ENCODE results near the gene DBH.
"Not testable (repeated sequence)": the region's sequence is repeated elsewhere in the genome, so short reads cannot be mapped to it uniquely, and the experiment has no call there.

The DBH gene

DNA sequence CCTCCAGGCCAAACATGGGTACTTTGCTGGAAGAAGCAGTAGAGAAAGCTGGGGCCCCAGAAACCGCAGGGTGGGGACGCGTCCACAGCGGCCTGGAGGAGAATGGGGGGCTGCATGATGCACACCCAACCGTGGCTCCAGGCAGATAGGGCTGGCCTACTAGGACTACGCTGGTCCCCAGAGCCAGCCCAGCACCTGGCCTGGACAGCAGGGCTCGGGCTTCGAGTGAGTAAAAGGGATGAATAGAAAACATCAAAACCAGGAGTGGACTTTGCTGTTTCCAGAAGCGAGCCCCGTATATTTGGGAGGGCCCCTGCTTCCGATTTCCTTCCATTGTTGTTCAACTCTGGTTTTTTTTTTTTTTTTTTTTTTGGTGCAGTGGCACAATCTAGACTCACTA lies 30.7 kb downstream of the DBH start:
- no peak for DNase-seq (ENCODE audit: low read depth)

DNA sequence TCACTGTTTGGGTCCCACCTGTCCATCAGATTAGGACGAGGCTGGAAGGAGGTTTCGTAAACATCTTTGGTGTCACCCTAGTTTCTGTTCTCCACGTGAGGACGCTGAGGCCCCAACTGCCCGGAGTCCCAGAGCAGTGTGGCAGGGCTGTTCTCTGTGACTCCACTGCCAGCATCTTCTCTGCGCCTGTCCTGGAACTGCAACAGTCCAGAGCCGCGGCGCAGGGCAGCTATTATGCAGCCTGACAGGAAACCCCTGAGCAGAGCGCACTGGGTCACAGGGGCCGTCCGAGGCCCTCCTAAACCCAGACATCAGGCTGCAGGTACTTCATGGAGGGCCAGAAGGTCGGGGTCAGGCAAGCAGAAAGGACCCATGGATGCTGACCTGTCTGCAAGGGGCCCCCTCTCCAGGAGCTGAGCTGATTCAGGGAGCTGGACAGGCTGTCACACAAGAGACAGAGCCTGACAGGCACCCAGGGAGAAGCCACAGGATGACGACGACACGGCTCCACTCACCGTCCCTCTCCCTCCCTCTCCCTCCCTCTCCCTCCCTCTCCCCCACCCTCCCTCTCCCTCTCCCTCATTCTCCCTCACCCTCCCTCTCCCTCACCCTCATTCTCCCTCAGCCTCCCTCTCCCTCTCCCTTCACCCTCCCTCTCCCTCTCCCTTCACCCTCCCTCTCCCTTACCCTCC lies 31.7 kb downstream of the DBH start:
- no peak for DNase-seq (ENCODE audit: low read depth)

DNA sequence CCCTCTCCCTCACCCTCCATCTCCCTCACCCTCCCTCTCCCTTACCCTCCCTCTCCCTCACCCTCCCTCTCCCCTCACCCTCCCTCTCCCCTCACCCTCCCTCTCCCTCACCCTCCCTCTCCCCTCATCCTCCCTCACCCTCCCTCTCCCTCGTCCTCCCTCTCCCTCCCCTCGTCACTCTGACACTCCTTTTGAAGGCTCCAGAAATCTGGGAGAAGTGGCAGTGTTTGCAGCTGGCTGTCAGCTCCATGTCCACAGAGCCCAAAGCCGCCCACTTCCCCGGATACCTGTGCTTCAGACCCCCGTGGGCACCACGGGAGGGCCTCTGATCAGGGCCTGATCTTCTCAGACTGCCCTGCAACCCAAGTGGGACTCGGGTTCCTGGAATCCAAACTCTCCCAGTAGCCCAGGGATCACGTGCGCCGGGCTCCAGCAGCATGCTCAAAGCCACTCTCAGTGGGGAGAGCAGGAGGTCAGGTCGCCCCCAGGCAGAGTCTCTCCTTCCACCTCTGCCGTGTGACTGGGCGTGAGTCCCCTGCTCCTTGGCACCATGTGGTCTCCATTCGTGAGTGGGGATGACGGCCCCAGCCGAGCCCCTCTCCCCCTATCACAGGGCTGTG lies 33.1 kb downstream of the DBH start:
- no peak for DNase-seq (ENCODE audit: low read depth)

DNA sequence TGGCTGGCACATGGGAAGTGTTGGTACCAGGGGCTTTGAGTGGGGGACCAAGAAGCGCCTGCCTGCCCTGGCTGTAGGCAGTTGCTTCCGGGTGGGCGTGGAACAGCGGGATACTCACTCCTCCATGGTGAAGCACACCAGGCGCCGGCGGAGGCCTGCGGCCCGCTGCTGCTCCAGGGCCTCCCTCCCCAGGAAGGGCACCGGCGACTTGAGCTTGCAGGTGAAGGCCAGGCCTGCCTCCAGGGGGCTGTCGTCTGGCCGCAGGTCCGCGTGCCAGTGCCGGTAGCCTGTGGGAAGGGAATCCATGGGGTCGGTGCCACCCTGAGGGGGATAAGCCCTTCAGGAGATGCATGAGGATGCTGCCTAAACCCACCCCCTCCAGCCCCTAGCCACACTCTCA lies 34.3 kb downstream of the DBH start:
- DNase-seq (ENCODE audit: low read depth), result no peak

DNA sequence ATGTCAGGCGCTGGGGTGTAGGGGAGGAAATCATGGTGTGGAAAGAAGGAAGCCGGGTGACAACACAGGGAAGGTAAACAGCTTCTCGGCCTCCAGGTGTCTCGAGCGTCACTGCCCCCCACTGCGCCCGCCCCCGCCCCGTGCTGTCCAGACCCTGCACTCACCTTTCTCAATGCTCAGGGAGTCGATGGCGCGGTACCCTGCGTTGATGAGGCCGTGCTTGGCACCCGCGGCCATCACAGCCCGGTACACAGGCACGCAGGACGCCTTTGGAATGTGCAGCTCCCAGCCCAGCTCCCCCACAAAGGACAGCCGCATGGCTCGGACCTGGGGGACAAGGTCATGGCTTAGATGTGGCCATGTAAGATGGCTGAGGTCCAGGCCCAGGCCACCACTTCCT lies 35.2 kb downstream of the DBH start:
- no peak for DNase-seq (ENCODE audit: low read depth)

DNA sequence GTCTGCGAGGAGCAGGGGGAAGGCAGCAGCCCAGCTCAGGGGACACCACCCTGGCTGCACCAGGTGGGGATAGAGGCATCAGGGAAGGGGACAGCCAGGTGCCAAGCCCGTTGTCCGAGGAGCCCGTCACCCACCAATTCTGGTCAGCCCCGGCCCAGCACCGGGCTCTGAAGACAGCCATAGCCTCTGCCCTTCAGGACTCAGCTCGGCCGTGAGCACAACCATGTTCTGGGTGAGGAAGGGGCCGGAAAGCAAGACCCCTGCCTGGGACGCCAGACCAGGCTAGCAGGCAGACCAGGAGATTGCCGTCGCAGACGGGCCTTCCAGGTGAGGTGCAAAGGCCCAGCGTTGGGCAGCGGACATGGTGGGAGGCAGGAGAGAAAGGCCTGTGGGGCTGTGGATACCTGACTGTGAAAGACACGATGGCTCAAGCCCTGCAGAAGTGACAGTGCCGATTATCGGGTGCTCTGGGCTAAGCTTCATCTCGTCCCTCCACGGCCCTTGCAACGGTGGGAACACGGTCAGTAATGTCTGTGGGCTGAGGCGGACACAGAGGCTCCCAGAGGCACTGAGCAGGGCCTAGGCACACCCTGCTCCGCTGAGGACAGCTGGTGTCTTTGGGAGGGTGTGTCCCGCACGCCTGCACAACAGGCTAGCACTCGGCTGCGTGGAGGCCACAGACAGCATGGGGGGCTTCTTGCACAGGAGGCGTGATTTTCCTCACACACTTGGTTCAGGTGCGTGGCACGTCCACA lies 36.5 kb downstream of the DBH start:
- no peak for DNase-seq (ENCODE audit: low read depth)

DNA sequence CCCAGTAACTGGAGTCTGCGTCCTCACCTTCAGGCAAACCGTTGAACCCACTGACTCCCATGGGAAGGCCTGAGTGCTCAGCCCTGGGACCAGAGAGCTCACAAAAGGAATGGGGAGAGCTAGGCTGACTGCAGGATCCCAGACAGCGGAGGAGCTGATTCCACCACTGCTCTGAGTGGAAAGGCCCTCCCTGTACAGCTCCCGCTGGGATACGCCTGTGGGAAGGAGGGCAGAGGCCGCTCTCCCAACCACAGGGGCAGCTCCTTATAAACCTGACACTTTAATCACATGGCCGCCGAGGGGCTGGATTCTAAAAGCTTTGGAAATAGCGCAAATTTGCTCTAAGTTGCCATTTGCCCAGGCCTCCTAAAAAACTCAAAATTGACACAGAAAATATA lies 37.1 kb downstream of the DBH start:
- no peak for DNase-seq (ENCODE audit: low read depth)

DNA sequence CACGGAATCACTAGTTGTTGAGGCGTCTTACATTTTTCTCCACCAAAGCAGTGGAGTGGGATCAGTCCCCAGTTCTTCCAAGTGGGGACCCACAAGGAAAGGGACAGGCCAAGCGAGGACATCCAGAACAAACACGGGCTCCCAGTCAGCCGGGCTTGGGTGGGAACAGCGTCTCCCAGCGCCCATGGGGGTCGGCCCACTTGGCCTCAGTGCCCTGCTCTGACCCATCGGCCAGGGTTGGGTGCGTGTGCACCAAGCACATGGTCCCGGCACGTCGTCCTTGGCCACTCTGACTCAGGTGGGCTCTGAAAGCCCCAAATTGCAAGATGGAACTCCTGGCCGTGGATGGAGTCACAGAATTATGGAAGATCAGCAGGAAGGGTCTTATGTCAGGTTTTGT lies 37.9 kb downstream of the DBH start:
- DNase-seq (ENCODE audit: low read depth), result no peak

DNA sequence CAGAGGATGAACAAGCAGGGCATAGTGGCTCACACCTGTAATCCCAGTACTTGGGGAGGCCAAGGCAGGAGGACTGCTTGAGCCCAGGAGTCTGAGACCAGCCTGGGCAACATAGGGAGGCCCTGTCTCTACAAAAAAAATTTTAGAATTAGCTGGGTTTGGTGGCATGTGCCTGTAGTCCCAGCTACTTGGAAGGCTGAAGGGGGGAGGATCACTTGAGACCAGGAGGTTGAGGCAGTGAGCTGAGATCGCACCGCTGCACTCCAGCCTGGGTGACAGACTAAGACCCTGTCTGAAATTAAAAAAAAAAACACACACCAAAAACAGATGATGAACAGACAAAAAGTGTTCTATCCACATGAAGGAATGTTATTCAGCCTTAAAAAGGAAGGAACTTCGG lies 39.6 kb downstream of the DBH start:
- not testable (repeated sequence) for DNase-seq (ENCODE audit: low read depth)

DNA sequence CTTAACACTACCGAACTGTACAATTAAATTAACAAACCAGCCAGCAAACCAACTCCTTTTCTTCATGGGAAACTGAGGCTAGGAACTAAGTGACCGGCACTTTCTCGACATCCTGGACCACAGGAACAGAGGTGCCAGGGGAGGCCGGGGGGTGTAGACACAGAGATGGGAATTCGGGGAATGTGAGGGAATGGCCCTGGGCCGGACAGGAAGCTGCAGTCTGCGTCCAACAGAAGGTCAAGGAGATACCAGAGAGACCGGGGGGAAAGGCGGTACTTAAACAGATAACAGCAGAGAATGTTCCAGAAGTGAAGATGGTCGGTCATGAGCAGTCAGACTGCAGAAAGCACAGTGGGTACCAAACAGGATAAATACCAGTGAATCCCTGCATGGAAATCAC lies 40.3 kb downstream of the DBH start:
- no peak for DNase-seq (ENCODE audit: low read depth)

DNA sequence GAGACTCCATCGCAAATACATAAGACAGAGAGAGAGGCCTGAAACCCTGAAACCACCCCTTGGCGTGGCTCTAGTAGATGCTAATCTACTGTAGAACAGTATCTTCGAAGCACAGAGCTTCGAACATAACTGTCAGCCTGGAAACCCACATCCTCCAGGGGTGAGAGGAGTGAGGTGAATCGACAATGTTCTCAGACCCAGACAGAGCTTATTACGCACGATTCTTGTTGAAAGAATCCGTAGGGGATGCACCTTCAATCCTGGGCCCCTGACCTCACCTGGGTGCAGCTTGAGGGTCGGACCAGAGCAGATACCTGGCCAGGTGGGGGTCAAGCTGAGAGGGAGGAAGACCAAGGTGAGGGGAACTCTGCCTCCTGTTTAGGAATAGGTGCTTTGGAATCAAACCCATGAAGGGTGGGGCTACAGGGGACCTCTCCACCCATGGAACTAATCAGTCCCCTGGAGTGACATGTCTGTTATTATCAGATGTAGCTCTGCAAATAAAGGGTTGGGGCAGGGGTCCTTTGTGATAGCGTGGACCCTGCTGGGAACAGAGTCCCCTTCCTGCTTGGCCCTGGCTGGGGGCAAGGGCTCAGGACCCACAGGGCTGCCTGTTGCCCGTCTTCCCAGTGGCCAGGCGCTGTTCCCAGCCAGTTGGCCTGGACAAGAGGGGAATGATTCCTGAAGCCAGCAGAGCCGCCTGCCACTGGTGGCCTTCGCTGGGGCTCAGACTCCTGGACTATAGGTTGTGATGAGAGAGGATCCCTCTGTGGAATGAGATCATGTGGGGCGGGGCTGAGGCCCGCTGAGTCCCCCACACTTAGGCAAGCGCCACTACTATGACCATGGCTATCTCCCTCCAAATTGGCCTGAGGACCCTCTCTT lies 41.2 kb downstream of the DBH start:
- no peak for DNase-seq (ENCODE audit: low read depth)

DNA sequence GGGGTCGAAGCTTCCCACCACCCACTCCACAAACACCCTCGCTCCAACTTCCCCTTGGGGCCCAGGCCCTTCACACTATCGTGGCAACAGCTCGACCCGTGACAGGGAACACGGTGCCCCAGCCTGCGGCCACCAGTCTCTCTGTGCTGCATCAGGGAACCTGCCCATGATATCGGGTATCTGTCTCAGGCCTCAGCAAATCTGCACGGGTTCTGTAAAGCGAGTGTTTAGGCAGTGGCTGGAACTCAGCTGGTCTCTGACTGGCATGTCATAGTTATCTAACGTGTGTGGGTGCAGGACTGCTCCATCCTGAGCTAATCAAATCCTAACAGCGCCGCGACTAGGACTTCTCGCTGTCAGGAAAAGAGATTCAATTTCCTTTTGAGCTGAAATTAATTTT lies 42.9 kb downstream of the DBH start:
- DNase-seq (ENCODE audit: low read depth), result no peak

DNA sequence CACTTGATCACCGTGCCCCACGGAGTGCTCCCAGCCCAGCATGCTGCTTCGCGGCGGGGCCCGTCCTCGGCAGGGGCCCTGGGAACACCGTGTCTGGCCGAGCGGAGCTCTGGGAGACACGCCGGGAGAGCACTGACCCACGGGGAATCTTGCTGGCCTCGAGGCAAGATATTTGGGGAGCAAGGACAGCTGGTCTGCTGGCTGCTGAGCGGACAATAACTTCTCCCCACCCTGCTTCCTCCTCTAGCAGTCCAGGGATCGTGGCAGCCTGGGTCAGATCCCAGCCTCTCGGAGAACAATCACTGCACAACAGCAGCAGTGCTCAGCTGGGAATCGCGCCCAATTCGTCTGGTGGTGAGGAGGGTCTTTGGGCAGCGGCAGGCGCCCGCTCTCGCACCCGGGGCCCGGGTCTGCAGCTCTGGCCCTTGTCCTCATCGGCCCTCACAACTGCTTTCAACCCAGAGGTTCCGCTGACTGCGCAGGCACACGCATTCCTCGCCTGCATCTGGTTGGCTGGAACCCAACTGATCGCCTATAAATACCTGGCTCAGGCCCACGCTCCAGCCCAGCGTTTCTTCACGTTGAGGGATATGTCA lies 43.4 kb downstream of the DBH start:
- no peak for DNase-seq (ENCODE audit: low read depth)

DNA sequence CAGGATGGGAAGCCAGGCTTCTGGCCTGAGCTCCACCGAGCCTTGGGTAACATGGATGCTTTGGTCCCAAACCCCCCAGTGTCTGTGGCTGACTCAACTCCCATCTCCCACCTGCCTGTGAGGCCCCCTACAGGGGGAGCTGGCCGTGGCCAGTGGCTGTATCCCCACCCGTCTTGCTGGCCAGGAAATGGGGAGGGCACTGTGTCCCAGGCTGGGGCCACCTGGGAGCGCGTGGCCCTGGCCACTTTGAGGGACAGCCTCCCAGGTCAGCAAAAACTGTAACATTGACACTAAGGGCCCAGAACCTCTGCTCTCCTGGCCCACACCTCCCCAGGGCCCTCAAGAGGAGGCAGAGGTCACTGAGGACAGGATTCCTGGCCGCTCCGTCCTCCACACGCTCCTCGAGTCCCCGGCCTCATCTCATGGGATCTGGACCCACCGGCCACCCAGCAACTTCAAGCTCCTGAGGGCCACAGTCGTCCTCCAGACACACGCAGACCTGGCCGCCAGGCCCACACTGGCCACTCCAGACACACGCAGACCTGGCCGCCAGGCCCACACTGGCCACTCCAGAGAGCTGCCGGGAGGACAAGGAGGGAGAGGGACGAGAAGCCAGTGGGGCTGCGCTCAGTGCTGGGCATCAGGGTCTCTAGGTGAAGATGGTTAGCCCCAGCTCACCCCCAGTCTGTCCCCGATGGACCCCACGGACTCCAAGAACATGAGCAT lies 44.2 kb downstream of the DBH start:
- no peak for DNase-seq (ENCODE audit: low read depth)

DNA sequence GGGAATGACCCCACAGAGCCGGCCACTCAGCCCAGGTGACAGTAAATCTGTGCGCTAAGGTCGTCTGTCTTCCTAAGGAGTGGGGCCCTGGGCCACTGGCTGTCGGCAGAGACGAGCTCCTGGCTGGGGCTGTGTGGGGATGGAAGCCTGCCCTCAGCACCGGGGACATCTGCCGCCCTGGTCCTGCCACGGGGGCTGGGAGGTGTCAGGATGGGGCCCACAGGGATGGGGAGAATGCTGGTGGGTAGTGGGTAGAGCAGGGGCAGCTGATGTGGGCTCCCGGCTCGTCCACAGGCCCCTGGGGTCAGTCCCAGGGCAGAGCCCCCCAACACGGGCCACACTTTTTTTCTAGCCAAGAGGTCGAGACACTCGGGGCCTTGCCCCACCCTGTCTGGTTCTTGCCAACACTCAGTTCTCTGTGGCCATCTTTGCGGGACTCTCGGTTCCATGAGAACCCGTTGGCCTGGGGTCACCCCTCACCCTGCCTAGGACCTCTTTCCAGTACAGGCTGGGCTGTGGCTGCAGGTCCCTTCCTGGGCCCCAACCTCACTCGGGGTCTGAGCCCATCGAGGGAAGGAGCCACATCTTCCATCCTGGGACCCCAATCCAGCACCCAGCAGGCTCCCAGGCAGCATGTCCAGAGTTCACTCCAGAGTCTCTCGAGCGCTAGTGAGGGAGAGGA lies 45.0 kb downstream of the DBH start:
- no peak for DNase-seq (ENCODE audit: low read depth)

DNA sequence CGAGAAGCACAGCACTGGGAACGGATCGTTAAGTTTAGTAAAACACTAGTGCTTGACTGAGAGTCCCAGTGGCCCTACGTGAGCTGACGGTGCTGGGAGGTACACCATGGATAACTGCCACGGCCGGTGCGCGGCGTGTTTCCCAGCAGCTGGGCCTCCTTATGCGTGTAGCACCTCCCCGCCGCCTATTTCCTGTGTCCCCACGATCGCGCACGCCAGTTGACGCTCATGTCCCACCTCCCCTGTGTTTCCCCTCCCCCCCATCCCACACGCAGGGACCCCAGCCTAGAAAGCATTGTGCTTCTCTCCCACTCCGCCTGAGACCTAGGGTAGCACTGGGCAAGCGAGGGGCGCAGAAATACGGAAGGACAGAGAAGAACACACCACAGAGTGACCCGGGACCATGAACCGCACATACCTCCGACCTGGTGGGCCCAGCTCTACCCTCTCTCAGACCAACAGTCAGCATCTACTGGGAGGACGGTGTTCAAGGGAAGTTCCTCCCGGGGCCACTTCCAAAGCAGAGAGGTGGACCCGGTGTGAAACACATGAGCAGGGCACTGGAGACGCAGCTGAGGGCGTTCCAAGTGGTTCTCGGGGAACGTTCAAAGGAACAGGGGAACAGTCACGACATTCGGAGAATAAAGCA lies 45.6 kb downstream of the DBH start:
- no peak for DNase-seq (ENCODE audit: low read depth)

DNA sequence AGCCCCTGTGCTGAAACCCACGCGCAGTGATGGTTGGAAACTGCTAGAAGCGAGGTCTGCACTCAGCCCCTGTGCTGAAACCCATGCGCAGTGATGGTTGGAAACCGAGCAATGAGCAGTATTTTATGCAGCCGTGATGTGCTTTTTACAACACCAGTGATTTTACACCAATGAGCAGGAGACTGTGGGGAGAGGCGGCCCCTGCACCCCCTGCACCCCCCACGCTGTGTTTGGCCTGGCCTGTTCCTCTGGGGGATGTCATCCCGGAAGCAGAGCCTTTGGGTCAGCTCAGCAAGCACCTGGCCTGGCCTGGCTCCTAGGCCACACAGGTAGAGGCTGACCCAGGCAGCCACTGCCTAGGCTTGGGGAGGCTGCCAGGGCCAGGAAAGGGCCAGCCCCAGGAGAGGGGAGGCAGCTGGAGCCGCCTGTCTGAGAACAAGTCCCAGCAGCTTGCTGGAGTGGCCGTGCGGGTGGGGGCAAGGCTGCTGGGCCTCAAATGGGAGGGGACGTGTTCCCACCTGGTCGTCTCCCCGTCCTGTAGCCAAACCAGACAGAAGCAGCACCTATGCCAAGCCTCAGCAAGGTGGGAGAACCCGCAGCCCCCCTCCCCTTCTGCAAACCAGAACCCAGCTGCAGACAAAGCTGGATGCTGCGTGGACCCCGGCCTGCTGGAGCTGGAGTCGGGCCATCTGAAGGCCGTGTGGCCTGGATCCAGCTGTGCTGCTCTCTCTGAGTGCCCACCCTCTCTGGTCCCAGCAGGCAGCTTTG lies 46.8 kb downstream of the DBH start:
- DNase-seq (ENCODE audit: low read depth), result no peak

DNA sequence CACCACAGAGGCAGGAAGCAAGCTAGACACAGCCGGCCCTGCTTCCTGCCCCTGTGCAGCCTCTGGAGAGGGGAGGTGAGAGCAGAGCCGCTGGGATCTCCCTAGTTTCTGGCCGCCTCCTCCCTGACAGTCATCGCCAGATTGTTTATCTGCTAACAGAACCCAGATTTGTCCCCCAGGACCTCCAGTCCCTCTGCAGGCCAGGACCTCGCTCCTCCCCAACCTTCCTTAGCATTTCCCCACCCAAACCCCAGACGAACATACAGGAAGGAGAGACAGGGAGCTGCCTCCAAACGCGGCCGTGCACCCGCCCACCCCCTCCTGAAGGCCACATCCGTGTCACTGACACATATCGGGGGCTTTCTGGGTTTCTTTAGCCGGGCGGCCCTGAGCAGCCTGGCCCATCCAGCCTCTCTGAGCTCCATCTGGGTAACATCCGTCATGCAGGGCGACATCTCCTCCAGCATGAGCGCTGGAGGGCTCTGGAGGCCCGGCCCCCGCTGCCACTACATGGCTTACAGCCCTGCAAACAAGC lies 47.5 kb downstream of the DBH start:
- DNase-seq (ENCODE audit: low read depth), result no peak
